T-helper 1 cell treated with Interleukin-12 subunit alpha and Interleukin-12 subunit beta and Interleukin-4 antibody, amounts not matched to agents 30 ng/mL and 1 ng/mL, for 36 hours (primary cell): Measurements from ENCODE around the gene METTL24. TPM values are rescaled to one million over a fixed set of nuclear protein-coding genes. Genes with fewer than 3 reads are reported as not detected.

Experiments
- intact Hi-C: fragments of 100-400 bp; cut with micrococcal nuclease; formaldehyde crosslinking; loops from one replicate; pipeline ENCODE4 v1.15.1; 2024
- total RNA-seq: library from RNA; stranded (reverse); gene quantifications from 2 replicates; pipeline ENCODE4 v1.2.3, GENCODE V29; 2022

The METTL24 gene
- total RNA-seq, 1 donor from 2014 or later, result not detected

DNA sequence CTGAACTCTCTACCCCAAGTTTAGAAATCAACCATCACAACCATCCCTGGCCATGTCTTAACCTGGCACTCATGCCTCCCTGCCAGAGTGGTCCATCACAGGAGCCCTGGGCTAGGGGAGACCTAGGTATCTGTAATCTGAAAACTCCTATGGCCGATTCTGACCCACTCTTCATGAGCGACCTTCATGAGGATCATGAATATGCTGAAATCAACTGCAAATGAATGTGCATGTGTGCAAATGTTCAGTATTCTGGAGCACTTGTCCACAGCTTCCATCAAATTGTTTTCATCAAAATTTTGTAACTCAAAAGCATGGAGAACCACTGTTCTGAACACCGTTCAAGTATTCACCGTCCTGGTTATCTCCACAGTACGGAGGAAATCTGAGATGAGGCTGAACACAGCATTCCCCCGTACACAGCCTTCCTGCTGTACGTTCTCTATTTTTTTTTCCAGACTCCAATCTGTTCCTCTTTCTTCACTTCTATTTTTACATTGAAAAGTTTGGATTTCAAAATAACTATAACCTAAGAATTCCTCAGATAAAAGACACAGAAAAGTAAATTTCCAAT is 17.7 kb downstream of the METTL24 start:
- intact Hi-C loops, result no loop called here

DNA sequence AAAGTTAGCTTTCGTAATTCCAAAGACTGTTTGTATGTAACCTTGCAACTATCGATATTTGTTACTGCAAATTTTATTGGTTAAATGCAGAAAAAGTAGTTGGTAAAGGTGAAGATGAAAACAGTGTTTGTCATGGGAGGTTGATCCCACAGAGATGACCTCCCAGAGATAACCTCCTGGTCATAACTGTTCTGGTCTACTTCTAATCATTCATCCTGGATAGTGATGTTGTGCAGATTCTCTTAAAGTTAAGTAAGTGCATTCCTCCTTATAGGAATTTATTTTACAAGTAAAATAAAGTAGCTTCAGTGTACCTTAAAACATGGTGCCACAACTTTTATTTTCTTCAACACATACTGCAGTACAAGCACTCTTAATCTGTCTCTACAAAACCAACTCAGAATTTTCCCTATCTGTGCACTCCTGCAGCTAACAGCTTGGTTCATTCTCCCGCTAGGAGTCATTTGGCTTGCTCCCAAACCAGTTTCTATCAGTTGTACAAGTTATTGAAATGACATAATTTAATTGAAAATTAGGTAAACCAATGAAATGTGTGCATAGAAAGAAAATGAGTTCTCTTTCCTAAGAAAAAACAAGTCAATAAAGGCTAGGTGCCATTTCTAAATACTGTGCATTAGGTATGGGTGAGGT is 19.2 kb downstream of the METTL24 start:
- intact Hi-C loops, result no loop called here

DNA sequence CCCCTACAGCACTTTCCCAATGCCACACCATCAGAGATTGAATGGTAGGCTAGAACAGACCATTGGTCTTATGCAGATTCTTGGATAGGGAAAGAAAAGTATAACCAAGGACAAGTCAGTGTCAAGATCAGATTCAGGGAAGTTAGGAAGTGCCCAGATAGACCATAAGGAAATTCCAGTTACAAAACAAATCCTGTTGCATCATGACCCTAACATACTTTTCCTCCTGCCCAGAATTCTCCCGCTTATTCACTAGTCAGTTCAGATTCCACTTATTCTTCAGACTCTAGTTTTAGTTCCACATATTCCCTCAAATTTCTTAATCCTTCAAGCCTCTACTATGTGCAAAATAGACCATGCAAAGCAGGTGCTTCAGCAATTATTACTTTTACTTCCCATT is 20.7 kb downstream of the METTL24 start:
- intact Hi-C loops, result no loop called here

DNA sequence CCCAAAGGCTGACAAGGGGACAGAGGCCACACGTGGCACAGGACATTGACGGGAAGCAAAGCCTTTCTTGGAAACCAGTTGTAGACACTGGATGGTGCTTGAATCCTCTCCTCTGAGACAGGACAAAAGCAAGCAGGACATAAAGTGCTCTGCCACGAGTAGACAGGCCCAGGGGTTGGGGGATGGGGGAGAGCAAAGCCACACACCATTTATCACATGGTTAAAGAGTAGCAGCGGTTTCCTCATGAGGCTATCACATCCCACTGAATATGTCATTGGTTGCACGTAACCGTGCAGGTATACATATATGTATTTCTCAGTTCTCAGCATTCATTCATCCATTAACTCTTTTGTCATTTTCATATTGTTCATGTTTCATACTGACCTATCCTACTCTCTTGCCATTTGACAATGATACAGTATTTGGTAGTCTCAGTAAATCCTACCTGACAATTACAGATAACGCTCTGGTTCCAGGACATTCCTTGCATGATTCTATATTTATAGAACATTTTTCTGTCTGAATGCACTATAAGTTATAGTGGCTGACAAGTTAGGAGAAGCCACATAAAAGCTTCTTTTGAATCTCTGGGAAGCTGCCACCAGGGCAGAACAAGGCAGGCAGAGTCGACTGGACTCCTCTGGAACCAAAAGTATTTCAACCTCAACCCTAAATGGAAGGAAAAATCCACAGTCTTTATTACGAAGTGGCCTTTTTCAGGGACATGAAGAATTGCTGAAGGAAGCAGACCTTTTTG is 23.5 kb downstream of the METTL24 start:
- intact Hi-C loops, result no loop called here

DNA sequence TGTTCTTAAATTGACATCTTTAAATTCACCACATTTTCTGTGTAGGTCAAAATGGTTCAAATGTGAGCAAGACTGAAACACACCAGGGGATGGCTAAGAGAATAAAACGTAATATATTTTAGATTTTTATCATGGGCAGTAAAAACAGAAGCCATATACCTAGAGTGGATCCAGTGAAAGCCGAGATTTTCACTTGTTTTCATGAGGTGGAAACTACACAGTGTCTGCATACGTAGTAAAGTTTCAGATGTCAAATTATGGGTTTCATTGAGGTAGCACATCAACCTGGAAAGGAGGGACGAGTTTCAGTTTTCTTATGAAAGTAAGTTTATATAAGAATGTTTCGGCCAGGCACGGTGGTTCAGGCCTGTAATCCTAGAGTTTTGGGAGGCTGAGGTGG is 25.9 kb downstream of the METTL24 start:
- intact Hi-C loops, result no loop called here

DNA sequence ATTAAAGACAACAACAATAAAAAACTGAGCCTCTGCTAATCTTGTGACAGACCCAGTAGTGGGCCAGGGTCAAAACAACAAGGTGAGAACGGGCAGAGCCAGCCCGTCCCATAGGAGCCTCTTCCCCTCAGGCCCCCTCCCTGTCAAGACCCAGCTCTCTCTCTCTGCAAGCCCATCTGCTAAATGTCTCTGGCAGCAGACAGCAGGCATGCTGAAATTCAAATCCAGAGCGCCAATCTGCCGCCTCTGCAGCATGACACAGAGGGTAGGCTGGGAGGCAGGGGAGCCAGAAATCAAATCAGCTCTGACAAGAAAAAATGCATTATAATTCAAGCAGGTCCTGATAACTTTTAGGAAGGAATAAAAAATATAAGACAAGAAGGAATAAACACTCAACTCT is 26.3 kb downstream of the METTL24 start:
- intact Hi-C loops, result no loop called here

DNA sequence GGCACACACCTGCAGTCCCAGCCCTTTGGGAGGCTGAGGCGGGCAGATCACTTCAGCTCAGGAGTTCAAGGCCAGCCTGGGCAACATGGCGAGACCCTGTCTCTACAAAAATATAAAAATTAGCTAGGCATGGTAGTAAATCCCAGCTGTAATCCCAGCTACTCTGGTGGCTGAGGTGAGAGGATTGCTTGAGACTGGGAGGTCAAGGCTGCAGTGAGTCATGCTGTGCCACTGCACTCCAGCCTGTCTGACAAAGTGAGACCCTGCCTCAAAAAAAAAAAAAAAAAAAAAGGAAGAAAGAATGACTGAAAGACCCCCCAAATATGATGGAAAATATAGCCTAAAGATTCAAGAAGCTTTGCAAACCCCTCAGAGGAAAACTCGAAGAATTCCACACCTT is 26.8 kb downstream of the METTL24 start:
- intact Hi-C loops, result no loop called here

DNA sequence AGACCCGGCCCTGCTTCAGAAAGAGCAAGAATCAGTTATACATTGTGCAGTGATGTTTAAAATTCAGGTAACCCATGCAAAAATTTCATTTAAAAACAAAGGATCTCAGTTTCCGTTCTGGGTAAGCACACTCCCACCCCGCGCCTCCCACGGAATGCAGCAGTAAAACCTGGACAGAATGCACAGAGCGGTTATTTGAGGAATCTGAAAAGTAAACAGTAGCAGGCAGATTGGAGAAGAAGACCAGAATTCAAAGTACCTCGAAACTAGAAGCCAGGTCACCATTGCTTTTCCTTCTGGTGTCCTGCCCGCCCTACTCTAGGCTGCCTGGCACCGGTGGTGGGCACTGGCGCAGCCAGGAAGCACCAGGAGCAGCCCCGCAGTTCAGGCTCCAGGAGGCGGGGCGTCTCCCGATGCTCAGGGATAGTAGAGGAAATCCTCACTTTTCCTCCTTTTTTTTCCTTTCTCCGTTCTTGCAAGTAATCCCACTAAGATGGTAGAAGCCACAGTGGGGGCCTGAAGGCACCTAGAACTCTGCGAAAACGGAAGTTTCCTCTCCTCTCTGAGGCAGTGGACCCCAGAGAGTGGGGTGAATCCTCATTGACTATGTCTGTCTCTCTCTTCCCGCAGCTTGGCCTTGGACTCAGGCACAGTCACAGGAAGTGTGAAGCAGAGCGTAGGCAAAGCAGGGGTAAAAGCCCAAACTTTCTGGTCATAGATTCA is 28.3 kb downstream of the METTL24 start:
- intact Hi-C loops, result no loop called here

DNA sequence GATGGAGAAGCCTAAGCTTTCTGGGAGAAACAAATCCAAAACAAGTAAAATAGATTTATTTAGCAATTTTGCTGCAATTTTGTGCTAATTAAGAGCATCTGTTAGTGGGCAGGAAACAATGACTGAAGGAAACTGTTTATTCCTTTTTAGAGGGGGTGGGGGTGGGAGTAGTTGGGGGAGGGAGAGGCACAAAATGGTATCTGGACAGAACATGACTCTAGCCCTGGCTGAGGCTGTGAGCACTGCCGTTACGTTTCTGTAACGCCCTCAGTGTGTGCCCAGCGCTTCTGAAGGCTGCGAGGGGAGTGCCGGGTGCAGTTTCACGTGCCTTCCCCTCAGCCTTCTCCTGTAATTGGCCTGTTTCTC is 28.8 kb downstream of the METTL24 start:
- intact Hi-C loops, result no loop called here

DNA sequence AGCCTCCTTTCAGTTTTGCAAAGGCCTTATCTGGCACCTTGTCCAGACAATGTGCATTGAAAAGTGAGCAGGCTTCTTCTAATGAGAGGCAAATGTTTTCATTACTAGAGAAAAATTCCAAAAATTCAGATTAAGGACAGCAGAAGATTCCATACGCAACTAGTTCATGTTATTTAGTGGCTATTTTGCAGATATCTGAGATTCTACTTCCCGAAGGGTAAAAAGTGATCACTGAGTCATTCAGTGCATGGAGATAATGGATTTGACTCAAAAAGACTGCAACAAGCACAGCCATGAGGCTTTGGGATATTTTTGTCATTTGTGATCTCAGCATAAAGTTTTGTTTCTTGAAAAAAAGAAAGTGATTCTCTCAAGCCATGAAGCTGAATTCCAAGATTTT is 29.9 kb downstream of the METTL24 start:
- intact Hi-C loops, result no loop called here

DNA sequence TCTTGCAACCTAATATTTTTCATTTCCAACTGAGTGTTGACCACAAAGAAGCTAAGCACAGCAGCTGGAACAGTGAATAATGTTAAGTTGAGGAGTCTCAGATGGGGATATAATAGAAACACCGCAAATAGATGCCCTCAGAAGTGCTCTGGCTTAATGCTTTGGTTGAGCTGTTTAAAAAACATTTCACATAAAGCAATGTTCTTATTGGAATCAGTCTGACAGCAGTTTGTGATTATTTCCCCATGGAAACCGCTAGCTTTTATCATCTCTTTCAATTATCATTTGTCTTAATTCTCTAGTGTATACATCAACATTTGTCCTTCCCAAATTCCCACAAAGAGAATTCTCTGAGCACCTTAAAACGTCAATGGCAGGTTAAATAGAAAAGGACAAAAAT is 30.8 kb downstream of the METTL24 start:
- intact Hi-C loops, result no loop called here

DNA sequence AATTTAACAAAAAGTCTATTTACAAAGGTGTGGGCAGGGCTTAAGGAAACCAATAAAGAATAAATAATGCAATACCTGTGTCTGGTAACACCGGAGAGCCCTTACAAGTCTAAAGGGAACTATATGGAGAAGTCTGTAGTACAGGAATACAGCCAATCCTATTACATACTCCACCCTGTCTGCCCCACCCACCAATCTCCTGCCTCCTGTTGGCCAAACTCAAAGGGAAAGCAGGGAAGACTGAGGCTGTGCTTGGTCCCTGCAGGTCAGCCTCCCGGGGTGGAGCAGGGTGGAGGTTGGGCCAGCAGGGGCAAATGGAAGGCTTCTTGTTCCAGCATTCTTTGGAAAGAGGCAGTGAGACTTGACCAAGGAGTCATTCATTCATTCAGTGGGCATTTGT is 31.5 kb downstream of the METTL24 start:
- intact Hi-C loops, result no loop called here

DNA sequence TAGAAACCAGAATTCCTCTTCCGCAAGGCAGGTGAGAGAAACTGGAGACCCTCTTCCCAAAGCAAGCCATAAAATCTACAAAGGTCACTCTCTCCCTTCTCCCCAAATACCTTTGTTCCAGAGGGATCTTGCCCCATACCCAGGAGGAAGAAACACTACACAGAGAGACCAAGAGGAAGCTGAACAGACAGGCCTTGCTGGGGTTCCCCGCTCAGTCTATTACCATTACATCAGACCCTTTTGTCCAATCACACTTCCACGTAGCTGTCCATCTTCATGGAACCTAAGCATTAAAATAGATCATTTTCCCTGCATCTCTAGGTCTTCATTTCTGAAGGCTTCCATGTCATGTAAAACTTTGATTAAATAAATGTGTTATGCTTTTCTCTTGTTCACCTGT is 32.1 kb downstream of the METTL24 start:
- intact Hi-C loops, result no loop called here

DNA sequence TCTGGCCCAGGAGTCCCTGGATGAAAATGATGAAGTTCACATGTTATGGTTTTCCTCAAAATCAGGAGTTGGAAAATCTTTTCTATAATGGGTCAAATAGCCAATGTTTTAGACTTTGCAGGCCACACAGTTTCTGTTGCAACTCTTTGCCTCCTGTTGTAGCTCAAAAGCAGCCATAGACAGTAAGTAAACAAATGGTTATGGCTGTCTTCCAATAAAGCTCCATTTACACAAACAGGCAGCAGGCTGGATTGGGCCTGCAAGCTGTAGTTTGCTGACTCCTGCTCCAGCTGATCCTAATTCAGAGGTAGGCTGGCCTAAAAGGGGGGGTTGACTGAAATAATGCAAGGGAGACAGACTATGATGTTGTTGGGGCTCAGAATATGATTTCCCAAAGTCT is 33.0 kb downstream of the METTL24 start:
- intact Hi-C loops, result no loop called here

DNA sequence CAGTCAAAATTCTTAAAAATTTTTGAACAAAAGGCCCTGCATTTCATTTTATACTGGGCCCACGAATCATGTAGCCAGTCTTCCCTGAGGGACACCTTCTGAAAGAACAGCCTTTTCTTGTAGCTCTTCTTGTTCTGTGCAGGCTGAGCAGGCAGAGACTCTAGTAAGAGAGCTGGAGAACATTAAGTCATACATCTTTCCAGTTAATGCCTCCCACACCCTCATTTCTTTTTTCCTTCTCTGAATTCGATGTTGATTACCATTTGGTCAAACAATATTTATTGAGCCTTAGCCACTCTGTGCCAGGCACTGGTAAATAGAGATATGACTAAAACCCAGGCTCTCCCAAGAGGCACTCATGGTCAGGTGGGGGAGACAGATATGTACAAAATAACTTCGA is 33.6 kb downstream of the METTL24 start:
- intact Hi-C loops, result no loop called here

DNA sequence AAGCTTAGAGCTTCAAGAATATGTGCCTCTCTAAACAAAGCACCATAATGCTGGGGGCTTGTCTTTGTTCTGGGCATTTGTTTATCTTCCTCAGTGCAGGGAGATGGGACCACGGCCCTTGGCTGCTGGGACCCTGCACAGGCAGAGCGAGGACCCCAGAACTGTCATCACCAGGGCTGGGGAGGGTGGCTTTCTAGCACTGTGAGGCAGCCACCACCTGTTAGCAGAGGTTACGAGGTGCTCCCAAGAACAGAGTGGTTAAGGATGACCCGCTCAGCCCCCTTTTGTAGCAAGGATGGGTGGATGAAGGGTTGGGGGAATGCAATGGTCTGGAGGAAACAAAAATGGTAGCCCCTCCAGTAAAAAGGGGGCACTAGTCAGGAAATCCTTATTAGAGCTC is 34.9 kb downstream of the METTL24 start:
- intact Hi-C loops, result no loop called here

DNA sequence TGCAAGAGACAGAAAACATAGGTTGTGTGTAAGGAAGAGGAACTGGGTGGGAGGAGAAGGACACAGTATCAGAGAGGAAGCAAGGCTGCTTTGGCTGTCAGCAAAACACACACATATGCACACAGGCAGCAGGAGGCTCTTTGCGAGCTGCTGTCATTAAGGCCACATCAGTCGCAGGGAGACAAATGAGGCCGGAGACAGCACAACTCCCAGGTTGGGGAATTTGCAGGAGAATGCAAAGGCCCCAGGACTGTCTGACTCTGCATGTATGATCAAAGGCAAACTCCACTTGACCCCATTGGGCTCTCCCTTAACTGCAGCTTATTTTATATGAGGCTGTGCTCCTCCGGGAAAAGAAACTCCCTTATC is 35.3 kb downstream of the METTL24 start:
- intact Hi-C loops, result no loop called here

DNA sequence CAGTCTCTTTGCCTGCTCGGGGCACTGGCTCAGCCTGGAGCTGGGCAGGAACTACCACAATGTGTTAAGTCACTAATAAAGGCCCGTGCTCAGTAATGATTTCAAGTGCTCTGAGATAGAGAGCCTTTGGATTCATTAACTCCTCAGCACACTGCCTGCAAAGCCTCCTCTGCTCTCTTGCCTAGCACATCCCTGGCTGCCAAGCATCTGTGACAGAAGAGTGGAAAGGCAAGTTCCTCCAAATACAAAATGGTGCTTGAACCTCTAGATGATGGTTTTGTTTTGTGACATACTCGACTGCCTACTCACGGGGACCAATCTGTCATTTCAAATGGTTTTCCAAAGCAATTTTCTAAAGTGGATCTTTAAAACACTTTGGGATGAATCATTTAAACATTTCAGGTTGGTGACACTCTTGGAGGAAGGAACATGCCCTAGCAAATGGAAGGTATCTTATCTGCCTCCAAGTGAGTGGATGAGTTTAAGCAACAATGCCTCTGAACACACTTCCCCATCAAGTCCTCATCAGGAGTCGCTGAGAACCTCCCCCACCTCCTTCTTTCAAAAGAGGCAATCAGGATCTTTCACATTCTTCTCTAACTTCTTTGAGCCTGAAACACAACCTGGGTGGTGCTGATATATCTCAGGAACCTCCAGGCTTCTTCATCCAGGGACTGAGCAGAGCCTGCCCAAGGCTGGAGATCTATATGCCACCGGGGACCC is 35.8 kb downstream of the METTL24 start:
- intact Hi-C loops, result no loop called here

DNA sequence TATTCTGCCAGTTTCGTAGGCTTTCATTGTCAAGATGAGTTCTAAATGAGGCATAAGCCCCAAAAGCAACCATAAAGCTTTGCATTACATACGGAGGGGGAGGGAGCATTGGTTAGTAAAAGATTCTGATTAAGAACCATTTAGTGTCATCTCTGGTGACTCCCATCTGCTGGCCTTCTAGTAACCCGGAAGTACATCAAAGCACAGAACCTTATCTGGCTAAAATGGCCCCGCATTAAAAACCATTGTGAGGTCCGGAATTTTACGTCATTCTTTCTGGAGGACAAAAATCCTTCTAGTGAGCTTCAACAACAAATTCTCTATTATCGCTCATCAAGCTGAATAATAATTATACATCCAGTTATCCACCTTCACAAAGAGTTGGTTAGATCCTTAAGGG is 37.8 kb downstream of the METTL24 start:
- intact Hi-C loops, result no loop called here

DNA sequence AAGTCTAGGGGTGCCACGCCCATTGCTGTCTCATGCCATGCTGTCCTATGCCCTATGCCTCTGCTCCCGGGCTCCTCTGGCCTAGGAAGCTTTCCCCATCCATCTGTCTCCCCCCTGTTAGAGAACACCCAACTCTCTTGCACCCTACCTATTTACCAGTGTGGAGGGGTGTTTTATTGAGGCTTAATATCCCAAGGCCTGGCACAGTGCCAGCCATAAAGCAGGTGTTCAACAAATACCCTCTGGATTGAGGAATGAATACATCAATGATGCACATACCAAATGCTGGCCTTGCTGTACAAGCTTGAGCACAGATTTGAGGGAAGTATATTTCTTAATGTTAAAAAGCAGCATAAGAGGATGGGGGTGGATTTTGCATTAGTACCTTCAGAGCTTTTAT is 38.3 kb downstream of the METTL24 start:
- intact Hi-C loops, result no loop called here

DNA sequence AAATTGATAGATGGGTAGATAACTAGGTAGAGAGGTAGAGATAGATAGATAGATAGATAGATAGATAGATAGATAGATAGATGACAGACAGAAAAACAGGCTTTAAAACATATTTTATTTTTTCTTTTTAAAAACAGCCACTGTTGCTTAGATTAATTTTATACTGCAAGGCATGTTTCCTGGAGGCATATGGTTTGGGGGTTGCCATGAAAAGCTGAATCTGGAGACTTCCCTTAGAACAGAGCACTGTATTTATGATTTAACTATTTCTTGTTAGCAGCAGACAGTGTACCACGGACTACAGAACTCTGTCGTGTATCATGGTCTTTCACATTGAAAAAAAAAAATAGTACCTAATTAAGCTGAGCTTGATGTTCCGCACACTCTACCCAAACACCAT is 38.8 kb downstream of the METTL24 start:
- intact Hi-C loops, result no loop called here

DNA sequence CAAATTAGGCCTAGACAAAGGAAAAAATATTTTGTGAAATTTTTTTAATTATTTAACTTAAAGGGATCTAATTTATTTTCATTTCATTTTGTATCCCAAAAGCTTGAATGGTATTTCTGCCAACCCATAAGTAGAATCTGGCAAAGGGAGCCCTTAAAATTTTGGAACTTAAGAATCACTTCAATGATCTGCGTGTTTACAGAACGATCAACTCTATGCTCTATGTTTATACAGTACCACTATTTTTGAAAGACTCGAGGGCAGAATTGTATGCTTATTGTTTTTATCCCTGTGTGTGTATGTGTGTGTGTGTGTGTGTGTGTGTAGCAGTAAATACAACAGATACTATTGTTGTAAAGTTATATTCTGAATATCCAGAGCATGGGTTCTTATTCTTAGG is 39.2 kb downstream of the METTL24 start:
- intact Hi-C loops, result no loop called here
